Breast epithelium (tissue), 4 donors: ENCODE results near the gene IFT80. TPM values are rescaled to one million over a fixed set of nuclear protein-coding genes. Genes with fewer than 3 reads are reported as not detected.
A peak's percentile ranks its signal among the peaks of the same experiment; 100 is the strongest.

Source experiments
- DNase-seq, 2 donors: peaks; one replicate each; pipeline ENCODE4 v3.0.0-alpha.2; 2019; ENCODE audit warnings: low spot score in 2 of 2
- H3K27ac ChIP-seq, 2 donors: fragments of 200-600 bp; sonication (generic) in 1 of 2; one replicate each; pipeline ENCODE4 v1.5.1; 2016 to 2019; ENCODE audit warnings: mild to moderate bottlenecking in 1 of 2
- H3K27me3 ChIP-seq, 2 donors: fragments of 200-600 bp; sonication (generic) in 1 of 2; one replicate each; pipeline versions ENCODE4 v1.5.1 to v1.6.0; 2017 to 2019; ENCODE audit warnings: control low read depth in 1 of 2, mild to moderate bottlenecking in 1 of 2
- H3K36me3 ChIP-seq: fragments of 200-600 bp; one replicate; pipeline ENCODE4 v1.5.1; 2019
- H3K4me1 ChIP-seq, 2 donors: fragments of 200-600 bp; sonication (generic); one replicate each; pipeline ENCODE4 v1.5.1; 2016 to 2019; ENCODE audit warnings: control low read depth in 1 of 2
- H3K4me3 ChIP-seq, 3 donors: fragments of 200-600 bp; sonication (generic); 1 replicate in 2 of 3; 2 replicates in 1 of 3; pipeline ENCODE4 v1.5.1; 2016 to 2019; ENCODE audit warnings: mild to moderate bottlenecking in 3 of 3, moderate library complexity in 2 of 3
- H3K9me3 ChIP-seq, 2 donors: fragments of 200-600 bp; sonication (generic) in 1 of 2; one replicate each; pipeline ENCODE4 v1.5.1; 2016 to 2019; ENCODE audit warnings: control low read depth in 1 of 2
- CTCF ChIP-seq, 3 donors: fragments of 450-650 bp; IDR thresholded peaks; one replicate each; pipeline ENCODE4 v1.5.1; 2016 to 2017; ENCODE audit warnings: antibody characterized with exemption in 3 of 3, mild to moderate bottlenecking in 3 of 3, moderate library complexity in 3 of 3
- POLR2A ChIP-seq: fragments of 450-650 bp; IDR thresholded peaks from one replicate; pipeline ENCODE4 v1.6.1; 2016; ENCODE audit warnings: antibody characterized with exemption, mild to moderate bottlenecking, moderate library complexity
- POLR2AphosphoS5 ChIP-seq, 3 donors: sonication (generic); formaldehyde crosslinking; IDR thresholded peaks; one replicate each; pipeline ENCODE4 v1.6.1; 2017; ENCODE audit warnings: antibody characterized with exemption in 3 of 3
- intact Hi-C: fragments of 100-400 bp; cut with DNase I; formaldehyde crosslinking; loops from one replicate; pipeline ENCODE4 v1.15.1; 2023; ENCODE audit warnings: low total_unique reads
- total RNA-seq, 3 donors: library from RNA; depleted of rRNA; stranded (reverse); fragments of >200 nt; gene quantifications; one replicate each; pipeline ENCODE4 v1.1.0, GENCODE V29; 2016

The IFT80 gene
- 10 to 100 TPM; 18.4 to 41.0 (median 29.2) TPM for total RNA-seq

GRCh38 chr3:160399125-160400029, at the start of gene IFT80, which contains the start of gene SMC4:
Gene IFT80 (minus strand): TSS chr3:160399225. CDS start chr3:160384600, 14,625 bp downstream.
Gene SMC4 (plus strand): TSS chr3:160399650. CDS start chr3:160400827, 1,177 bp downstream.
- TF ChIP-seq POLR2A (no peak), POLR2AphosphoS5 (IDR thresholded peaks at IDR 0.05) (peak; percentile 19 to 66 (median 33))
- no peaks in the 10 kb centered on the region for H3K27me3 ChIP-seq
- H3K27ac ChIP-seq = peak within 1 kb of the TSS; percentile 87 to 92
- H3K4me3 ChIP-seq = peak within 1 kb of the TSS; percentile 72 to 82 (median 78)
- H3K4me1 ChIP-seq = peaks cover 0 to 6% of the 10 kb centered on the region in 2 donors
- intact Hi-C loops = no loop called here
- peak; percentile 94 to 95 for DNase-seq
- no peaks in the 10 kb centered on the region for H3K36me3 ChIP-seq
- no peaks in the 10 kb centered on the region for H3K9me3 ChIP-seq

- Histone ChIP-seq H3K27ac (no peak overlapping the region), H3K9me3 (no peaks in the 10 kb centered on the region), H3K4me1 (no peaks in the 10 kb centered on the region), H3K36me3 (no peaks in the 10 kb centered on the region), H3K27me3 (no peaks in the 10 kb centered on the region), H3K4me3 (no peak overlapping the region)
- DNase-seq = no peak
- TF ChIP-seq POLR2A = no peak
- TF ChIP-seq POLR2AphosphoS5 (IDR thresholded peaks at IDR 0.05) = no peak
- no peak for TF ChIP-seq CTCF (IDR thresholded peaks at IDR 0.05)
- intact Hi-C loops = no loop called here
Observed at GRCh38 chr3:160447544-160447943, 48.5 kb upstream of the IFT80 start.

- Histone ChIP-seq H3K27me3 (no peaks in the 10 kb centered on the region), H3K4me1 (no peaks in the 10 kb centered on the region), H3K4me3 (no peak overlapping the region), H3K9me3 (no peaks in the 10 kb centered on the region), H3K27ac (no peak overlapping the region), H3K36me3 (no peaks in the 10 kb centered on the region)
- intact Hi-C loops = no loop called here
- no peak for TF ChIP-seq CTCF (IDR thresholded peaks at IDR 0.05)
- TF ChIP-seq POLR2A = no peak
- no peak for DNase-seq
Observed at GRCh38 chr3:160446522-160447056, 47.6 kb upstream of the IFT80 start.

- intact Hi-C loops = no loop called here
- H3K36me3 ChIP-seq = no peaks in the 10 kb centered on the region
- no peaks in the 10 kb centered on the region for H3K4me1 ChIP-seq
- DNase-seq = no peak
- no peaks in the 10 kb centered on the region for H3K27me3 ChIP-seq
- TF ChIP-seq CTCF (IDR thresholded peaks at IDR 0.05) (no peak), POLR2A (no peak), POLR2AphosphoS5 (IDR thresholded peaks at IDR 0.05) (no peak)
- no peak overlapping the region for H3K4me3 ChIP-seq
- no peak overlapping the region for H3K27ac ChIP-seq
- no peaks in the 10 kb centered on the region for H3K9me3 ChIP-seq
Observed at GRCh38 chr3:160445854-160446253, 46.8 kb upstream of the IFT80 start.

- intact Hi-C loops = no loop called here
- no peak overlapping the region for H3K27ac ChIP-seq
- no peaks in the 10 kb centered on the region for H3K9me3 ChIP-seq
- no peaks in the 10 kb centered on the region for H3K4me1 ChIP-seq
- no peaks in the 10 kb centered on the region for H3K36me3 ChIP-seq
- no peak for DNase-seq
- no peaks in the 10 kb centered on the region for H3K27me3 ChIP-seq
- TF ChIP-seq CTCF (IDR thresholded peaks at IDR 0.05) = no peak
- no peak for TF ChIP-seq POLR2AphosphoS5 (IDR thresholded peaks at IDR 0.05)
- TF ChIP-seq POLR2A = no peak
- H3K4me3 ChIP-seq = no peak overlapping the region
Observed at GRCh38 chr3:160444411-160444810, 45.4 kb upstream of the IFT80 start.
